HFFc6 (cell line): ENCODE data around the gene MIOX. TPM values are rescaled to one million over a fixed set of nuclear protein-coding genes. Genes with fewer than 3 reads are reported as not detected.

Experiments used
- DNase-seq: peaks from one replicate; pipeline ENCODE4 v3.0.0-alpha.2; 2018
- H3K27ac Mint-ChIP-seq: 2 replicates; pipeline ENCODE4 v1.8.0; 2020; ENCODE audit warnings: mild to moderate bottlenecking, mixed read lengths
- H3K27me3 Mint-ChIP-seq: 2 replicates; pipeline ENCODE4 v1.8.0; 2021; ENCODE audit warnings: mild to moderate bottlenecking, moderate library complexity, mixed read lengths; ENCODE audit not compliant: insufficient read depth
- H3K36me3 Mint-ChIP-seq: 2 replicates; pipeline ENCODE4 v1.8.0; 2021; ENCODE audit warnings: low read depth, mixed read lengths
- H3K4me1 Mint-ChIP-seq: 2 replicates; pipeline ENCODE4 v1.8.0; 2020; ENCODE audit warnings: low read depth, mixed read lengths
- H3K4me3 Mint-ChIP-seq: 2 replicates; pipeline ENCODE4 v1.8.0; 2020; ENCODE audit warnings: mild to moderate bottlenecking, moderate library complexity, mixed read lengths
- H3K9me3 Mint-ChIP-seq: 2 replicates; pipeline ENCODE4 v1.8.0; 2020; ENCODE audit warnings: mild to moderate bottlenecking, mixed read lengths
- total RNA-seq, 6 experiments: library from RNA; stranded (reverse); fragmentation: NEBNext Ultra II Directional; extraction: Animal tissue kit (Norgen Biotek cat#: 25700); gene quantifications; 2 replicates in 1 of 6; 3 replicates in 5 of 6; pipeline ENCODE4 v1.2.3, GENCODE V29; 2021
- TF ChIP-seq, protein P1 (sequence below): fragments of 200-600 bp; sonication (generic); IDR thresholded peaks from 2 replicates; pipeline ENCODE4 v1.5.0; 2021; ENCODE audit warnings: antibody characterized with exemption, mild to moderate bottlenecking

MIOX gene
- total RNA-seq, 6 experiments from 2014 or later, result not detected

DNA sequence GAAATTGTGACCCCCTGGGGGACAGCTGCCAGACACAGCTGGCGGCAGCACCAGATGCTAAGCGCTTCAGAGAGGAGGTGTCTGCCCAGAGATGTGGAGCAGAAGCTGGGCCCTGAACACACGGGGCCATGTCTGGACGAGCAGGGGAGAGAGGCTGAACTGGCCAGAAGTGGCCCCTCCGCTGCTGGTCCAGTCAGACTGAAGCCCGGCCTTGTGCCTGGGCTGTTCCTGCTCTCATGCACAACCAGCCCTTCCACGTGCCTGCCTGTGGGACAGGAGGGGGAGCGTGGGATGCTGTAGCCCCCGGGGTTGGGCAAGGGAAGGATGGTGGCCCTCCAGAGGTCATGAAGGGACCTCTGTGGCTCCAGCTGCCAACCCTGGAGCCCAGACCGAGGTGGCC is 3.6 kb upstream of the MIOX start:
- Mint-ChIP-seq H3K9me3 (no peaks in the 10 kb centered on the region), H3K4me3 (no peak overlapping the region), H3K4me1 (peaks cover 13% of the 10 kb centered on the region), H3K27me3 (peaks cover 7% of the 10 kb centered on the region), H3K27ac (no peak overlapping the region), H3K36me3 (no peaks in the 10 kb centered on the region)
- no peak for DNase-seq
- TF ChIP-seq, protein P1, sequence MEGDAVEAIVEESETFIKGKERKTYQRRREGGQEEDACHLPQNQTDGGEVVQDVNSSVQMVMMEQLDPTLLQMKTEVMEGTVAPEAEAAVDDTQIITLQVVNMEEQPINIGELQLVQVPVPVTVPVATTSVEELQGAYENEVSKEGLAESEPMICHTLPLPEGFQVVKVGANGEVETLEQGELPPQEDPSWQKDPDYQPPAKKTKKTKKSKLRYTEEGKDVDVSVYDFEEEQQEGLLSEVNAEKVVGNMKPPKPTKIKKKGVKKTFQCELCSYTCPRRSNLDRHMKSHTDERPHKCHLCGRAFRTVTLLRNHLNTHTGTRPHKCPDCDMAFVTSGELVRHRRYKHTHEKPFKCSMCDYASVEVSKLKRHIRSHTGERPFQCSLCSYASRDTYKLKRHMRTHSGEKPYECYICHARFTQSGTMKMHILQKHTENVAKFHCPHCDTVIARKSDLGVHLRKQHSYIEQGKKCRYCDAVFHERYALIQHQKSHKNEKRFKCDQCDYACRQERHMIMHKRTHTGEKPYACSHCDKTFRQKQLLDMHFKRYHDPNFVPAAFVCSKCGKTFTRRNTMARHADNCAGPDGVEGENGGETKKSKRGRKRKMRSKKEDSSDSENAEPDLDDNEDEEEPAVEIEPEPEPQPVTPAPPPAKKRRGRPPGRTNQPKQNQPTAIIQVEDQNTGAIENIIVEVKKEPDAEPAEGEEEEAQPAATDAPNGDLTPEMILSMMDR, result no peak

DNA sequence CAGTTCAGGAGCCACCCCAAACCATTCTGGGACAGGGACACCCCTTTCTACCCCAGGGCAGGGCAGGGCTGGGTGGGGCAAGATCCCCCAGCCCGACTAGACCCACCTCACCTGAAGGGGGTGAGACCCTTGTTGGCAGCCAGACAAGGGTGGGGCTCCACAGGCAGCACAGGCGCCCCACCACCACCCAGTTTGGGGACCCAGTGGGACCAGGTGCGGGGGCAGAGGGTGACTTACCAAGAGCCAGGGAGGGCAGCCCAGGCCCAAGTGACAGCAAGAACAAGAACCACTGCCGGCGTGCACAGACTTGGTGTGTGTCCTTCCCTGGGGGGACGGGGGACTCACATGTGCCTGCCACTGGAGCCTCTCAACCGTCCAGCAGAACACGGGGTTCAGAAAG is 3.1 kb upstream of the MIOX start:
- Mint-ChIP-seq H3K4me3 (no peak overlapping the region), H3K4me1 (peaks cover 13% of the 10 kb centered on the region), H3K9me3 (no peaks in the 10 kb centered on the region), H3K27ac (no peak overlapping the region), H3K36me3 (no peaks in the 10 kb centered on the region), H3K27me3 (peaks cover 7% of the 10 kb centered on the region)
- TF ChIP-seq, protein P1, result no peak
- no peak for DNase-seq

DNA sequence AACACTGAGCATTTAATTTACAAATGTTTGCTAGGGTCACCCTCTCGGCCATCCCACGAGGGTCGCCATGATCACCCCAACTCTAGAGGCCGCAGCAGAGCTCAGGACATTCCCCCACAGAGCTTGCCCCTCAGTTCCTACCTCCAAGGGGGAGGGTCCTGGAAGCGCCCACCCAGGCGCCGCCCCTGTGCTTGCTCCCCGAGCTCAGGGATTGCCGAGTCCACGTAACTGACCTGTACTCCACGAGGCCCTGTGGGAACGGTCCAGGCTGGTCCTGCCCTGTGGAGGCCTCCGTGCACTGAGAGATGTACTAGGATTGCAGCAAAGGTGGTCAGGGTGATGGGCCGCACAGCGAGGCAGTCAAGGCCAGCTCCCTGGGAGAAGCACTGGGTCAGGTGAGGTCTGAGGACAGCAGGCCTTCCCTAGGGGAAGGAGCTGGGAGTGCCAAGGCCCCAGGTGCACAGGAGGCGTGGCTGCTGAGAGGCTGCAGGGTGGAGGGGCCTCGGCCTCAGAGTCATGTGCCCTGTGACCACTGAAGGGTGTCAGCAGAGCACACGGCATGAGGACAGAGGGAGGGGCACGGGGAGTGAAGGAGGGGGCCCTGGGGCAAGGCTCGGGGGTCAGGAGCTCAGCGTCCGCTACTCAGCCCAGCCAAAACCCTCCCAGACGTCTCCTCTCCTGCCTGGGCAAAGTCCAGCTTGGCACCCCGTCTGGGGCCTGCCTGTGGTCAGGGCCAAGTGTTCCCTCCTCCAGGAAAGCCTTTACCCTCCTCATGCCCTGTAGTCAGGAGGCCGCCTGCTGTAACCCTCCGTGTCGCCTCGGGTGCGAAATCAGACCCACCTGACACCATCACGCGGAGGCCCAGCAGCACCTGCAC is 2.4 kb upstream of the MIOX start:
- TF ChIP-seq, protein P1, result no peak
- peaks cover 13% of the 10 kb centered on the region for H3K4me1 Mint-ChIP-seq
- DNase-seq, result no peak
- H3K36me3 Mint-ChIP-seq, result no peaks in the 10 kb centered on the region
- no peak overlapping the region for H3K4me3 Mint-ChIP-seq
- no peak overlapping the region for H3K27ac Mint-ChIP-seq
- peaks cover 7% of the 10 kb centered on the region for H3K27me3 Mint-ChIP-seq
- H3K9me3 Mint-ChIP-seq, result no peaks in the 10 kb centered on the region

DNA sequence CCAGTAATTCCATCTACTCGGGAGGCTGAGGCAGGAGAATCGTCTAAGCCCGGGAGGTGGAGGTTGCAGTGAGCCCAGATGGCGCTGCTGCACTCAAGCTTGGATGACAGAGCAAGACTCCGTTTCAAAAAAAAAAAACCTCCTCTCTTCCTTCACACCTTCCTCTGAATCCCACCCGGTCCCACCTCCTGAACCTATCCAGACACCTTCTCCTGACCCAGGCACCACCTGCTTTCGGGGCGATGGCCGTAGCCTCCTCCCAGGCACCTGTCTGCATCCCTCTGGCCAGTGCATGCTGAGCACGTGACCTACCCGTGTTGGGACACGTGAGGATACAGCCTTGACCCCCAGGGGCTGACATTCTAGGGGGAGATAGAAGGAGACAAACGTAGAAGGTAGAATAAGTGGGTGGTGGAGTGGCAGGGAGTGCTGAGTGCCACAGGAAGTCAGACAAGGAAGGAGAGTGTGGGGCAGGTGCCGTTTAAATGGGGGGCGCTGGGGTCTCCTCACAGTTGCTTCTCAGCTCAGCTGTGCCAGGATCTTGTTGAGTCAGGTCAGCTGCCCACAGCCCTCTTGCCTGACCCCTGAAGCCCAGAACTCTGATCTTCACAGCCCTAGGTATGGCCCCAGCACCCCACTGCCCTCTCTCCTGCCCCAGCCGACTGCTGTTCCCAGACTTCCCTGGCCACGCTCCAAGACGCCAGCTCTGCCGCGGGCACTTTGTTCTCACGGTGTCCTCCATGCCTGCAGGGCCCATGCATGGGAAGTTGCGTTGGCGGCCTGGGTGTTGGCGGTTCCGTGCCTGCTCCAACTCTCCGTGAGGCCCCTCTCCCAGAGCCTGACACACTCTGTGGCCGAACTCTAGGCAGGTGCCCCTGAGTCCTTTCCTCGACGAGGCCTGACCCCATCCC is 1.2 kb upstream of the MIOX start:
- H3K4me3 Mint-ChIP-seq, result no peak overlapping the region
- no peaks in the 10 kb centered on the region for H3K9me3 Mint-ChIP-seq
- no peaks in the 10 kb centered on the region for H3K36me3 Mint-ChIP-seq
- H3K27me3 Mint-ChIP-seq, result peaks cover 4% of the 10 kb centered on the region
- peaks cover 13% of the 10 kb centered on the region for H3K4me1 Mint-ChIP-seq
- no peak overlapping the region for H3K27ac Mint-ChIP-seq
- TF ChIP-seq, protein P1, result peak; percentile 11; the same call in 1 of the 2 replicates
- peak; percentile 8 for DNase-seq

DNA sequence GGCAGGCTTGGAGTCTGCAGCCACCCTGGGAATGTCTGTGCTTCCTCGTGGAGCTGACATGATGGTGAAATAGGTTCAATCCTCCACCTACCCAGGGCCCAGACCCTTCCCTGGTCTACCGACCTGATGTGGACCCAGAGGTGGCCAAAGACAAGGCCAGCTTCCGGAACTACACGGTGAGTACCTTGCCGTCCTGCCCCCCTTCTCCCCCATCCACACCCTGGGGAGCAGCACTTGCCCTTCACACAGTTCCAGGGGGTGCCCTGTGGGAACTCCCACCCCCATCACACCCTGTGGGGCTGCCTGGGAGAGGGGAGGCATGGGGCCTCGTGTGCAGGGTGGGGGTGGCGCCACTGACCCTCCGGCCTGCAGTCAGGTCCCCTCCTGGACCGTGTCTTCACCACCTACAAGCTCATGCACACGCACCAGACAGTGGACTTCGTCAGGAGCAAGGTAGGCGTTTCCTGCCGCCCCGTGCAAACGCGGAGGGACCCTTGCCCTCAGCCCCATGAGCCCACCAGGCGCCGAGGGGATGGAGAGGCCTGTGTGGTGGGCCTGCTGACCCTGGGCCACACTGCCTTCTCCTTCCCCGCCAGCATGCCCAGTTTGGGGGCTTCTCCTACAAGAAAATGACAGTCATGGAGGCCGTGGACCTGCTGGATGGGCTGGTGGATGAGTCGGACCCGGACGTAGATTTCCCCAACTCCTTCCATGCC is 789 bp downstream of the MIOX start:
- Mint-ChIP-seq H3K9me3 (no peaks in the 10 kb centered on the region), H3K4me1 (peaks cover 13% of the 10 kb centered on the region), H3K27ac (no peak overlapping the region), H3K36me3 (no peaks in the 10 kb centered on the region), H3K4me3 (no peak overlapping the region), H3K27me3 (peaks cover 2% of the 10 kb centered on the region)
- TF ChIP-seq, protein P1, result no peak
- DNase-seq, result no peak
